PC-9 (cell line): Measurements from ENCODE around the gene MORF4L2. TPM values are rescaled to one million over a fixed set of nuclear protein-coding genes. Genes with fewer than 3 reads are reported as not detected.

Experiments
- BruUV-seq: library from RNA; stranded (reverse); fragments of 400-500 nt; replicated peaks from 2 replicates; lab custom pipeline; 2021; lab: Mats Ljungman, UMichigan
- CTCF ChIA-PET: fragments of 300-600 bp; sonication (Branson Sonifier 250); formaldehyde crosslinking; loops from one replicate; lab custom pipeline; 2022; ENCODE audit warnings: antibody characterized with exemption; lab: Charles Lee
- POLR2A ChIA-PET: fragments of 300-600 bp; sonication (Branson Sonifier 250); formaldehyde crosslinking; loops from one replicate; lab custom pipeline; 2022; ENCODE audit warnings: antibody characterized with exemption; ENCODE audit not compliant: unreplicated experiment; lab: Charles Lee
- DNase-seq, 2 experiments: peaks; one replicate each; pipeline versions ENCODE4 v3.0.0 to v3.0.0-alpha.2; 2015 to 2022; ENCODE audit warnings: mixed read lengths in 1 of 2
- H2AFZ ChIP-seq: fragments of 200-600 bp; sonication (generic); 2 replicates; pipeline ENCODE4 v1.8.1; 2017; ENCODE audit warnings: antibody characterized with exemption
- H3F3A ChIP-seq: fragments of 200-600 bp; sonication (generic); 2 replicates; pipeline ENCODE4 v1.8.1; 2017; ENCODE audit warnings: antibody characterized with exemption, mild to moderate bottlenecking, low read depth; ENCODE audit not compliant: insufficient read depth
- H3K27ac ChIP-seq: fragments of 200-600 bp; sonication (generic); 2 replicates; pipeline ENCODE4 v1.6.1; 2016; ENCODE audit warnings: mixed run types
- H3K27me3 ChIP-seq: fragments of 200-600 bp; sonication (generic); 2 replicates; pipeline ENCODE4 v1.6.1; 2016; ENCODE audit warnings: low read depth, mixed run types; ENCODE audit not compliant: insufficient read depth
- H3K36me3 ChIP-seq: fragments of 200-600 bp; sonication (generic); 2 replicates; pipeline ENCODE4 v1.6.1; 2016; ENCODE audit warnings: low read depth, mixed run types
- H3K4me1 ChIP-seq: fragments of 200-600 bp; sonication (generic); replicated peaks from 2 replicates; pipeline ENCODE4 v1.6.1; 2016; ENCODE audit warnings: mixed run types; ENCODE audit not compliant: insufficient read depth
- H3K4me2 ChIP-seq: fragments of 200-600 bp; sonication (generic); 2 replicates; pipeline ENCODE4 v1.6.1; 2017; ENCODE audit warnings: mixed run types
- H3K4me3 ChIP-seq: fragments of 200-600 bp; sonication (generic); 2 replicates; pipeline ENCODE4 v1.6.1; 2016; ENCODE audit warnings: mixed run types
- H3K79me2 ChIP-seq: fragments of 200-600 bp; sonication (generic); 2 replicates; pipeline ENCODE4 v1.6.1; 2017; ENCODE audit warnings: low read depth, mixed run types
- H3K9me2 ChIP-seq: fragments of 200-600 bp; sonication (generic); 2 replicates; pipeline ENCODE4 v1.8.1; 2017; ENCODE audit warnings: mild to moderate bottlenecking; ENCODE audit not compliant: insufficient read depth
- H3K9me3 ChIP-seq: fragments of 200-600 bp; sonication (generic); 2 replicates; pipeline ENCODE4 v1.8.1; 2016; ENCODE audit warnings: low read depth; ENCODE audit not compliant: insufficient read depth
- H4K20me1 ChIP-seq: fragments of 200-600 bp; sonication (generic); 2 replicates; pipeline ENCODE4 v1.8.1; 2017; ENCODE audit not compliant: insufficient read depth
- EZH2 ChIP-seq: fragments of 200-600 bp; sonication (generic); IDR thresholded peaks from 2 replicates; pipeline ENCODE4 v1.8.0; 2017; ENCODE audit warnings: antibody characterized with exemption, low read depth
- intact Hi-C: fragments of 100-400 bp; cut with micrococcal nuclease; formaldehyde crosslinking; loops from one replicate; pipeline ENCODE4 v1.10.0; 2022; ENCODE audit not compliant: unreplicated experiment
- total RNA-seq: library from RNA; stranded (reverse); gene quantifications from 2 replicates; pipeline ENCODE4 v1.2.3, GENCODE V29; 2021
- TF ChIP-seq, protein P1 (sequence below): fragments of 200-600 bp; sonication (generic); conservative IDR thresholded peaks from 2 replicates; pipeline ENCODE4 v1.6.1; 2017; ENCODE audit warnings: mixed run types, antibody characterized with exemption, mild to moderate bottlenecking, moderate library complexity

The MORF4L2 gene
- total RNA-seq, 1 experiment from 2014 or later = 385 TPM

DNA sequence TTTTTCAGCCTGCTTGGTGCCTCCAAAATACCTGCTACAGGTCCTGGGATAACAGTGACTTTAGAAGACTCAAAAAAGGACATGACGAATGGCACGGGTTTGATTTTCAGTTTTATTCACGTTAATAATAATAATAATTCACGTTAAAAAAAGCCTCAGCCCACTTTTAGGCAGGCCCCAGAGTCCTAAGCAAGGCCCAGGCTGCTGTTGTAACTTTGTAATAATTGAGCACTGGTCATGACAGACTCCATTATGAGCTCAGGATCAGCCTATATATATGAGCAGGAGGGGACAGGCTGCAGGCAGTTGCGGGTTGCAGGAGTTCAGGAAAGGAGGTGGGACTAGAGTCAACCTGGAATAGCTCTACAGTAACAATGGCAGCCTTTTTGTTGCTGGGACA is 24.1 kb upstream of the MORF4L2 start, which contains the start of gene TMEM31:
Gene TMEM31, plus strand, starts transcription at position 301 of the 400 bp plus-strand sequence. CDS start 1,350 bp downstream, outside the sequence.
- Histone ChIP-seq H3K4me2 (no peak within 1 kb of the TSS), H3K27me3 (no peaks in the 10 kb centered on the region), H3K27ac (no peak within 1 kb of the TSS), H3F3A (no peaks in the 10 kb centered on the region), H3K4me3 (no peak within 1 kb of the TSS), H3K4me1 (no peaks in the 10 kb centered on the region), H2AFZ (no peak within 1 kb of the TSS), H4K20me1 (no peaks in the 10 kb centered on the region), H3K36me3 (no peaks in the 10 kb centered on the region), H3K9me3 (no peaks in the 10 kb centered on the region), H3K79me2 (no peaks in the 10 kb centered on the region), H3K9me2 (no peaks in the 10 kb centered on the region)
- BruUV-seq = no TSS peak
- no peak for DNase-seq
- ChIA-PET CTCF (interaction anchor here (1.2 kb wide), 1 partner anchor 145 kb away, joined by 6 read pairs; no protein-coding TSS in a partner anchor), POLR2A (no interaction called here)
- intact Hi-C loops = no loop called here
- TF ChIP-seq EZH2 = no peak
- TF ChIP-seq, protein P1, sequence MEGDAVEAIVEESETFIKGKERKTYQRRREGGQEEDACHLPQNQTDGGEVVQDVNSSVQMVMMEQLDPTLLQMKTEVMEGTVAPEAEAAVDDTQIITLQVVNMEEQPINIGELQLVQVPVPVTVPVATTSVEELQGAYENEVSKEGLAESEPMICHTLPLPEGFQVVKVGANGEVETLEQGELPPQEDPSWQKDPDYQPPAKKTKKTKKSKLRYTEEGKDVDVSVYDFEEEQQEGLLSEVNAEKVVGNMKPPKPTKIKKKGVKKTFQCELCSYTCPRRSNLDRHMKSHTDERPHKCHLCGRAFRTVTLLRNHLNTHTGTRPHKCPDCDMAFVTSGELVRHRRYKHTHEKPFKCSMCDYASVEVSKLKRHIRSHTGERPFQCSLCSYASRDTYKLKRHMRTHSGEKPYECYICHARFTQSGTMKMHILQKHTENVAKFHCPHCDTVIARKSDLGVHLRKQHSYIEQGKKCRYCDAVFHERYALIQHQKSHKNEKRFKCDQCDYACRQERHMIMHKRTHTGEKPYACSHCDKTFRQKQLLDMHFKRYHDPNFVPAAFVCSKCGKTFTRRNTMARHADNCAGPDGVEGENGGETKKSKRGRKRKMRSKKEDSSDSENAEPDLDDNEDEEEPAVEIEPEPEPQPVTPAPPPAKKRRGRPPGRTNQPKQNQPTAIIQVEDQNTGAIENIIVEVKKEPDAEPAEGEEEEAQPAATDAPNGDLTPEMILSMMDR = no peak

- H3K4me2 ChIP-seq = no peak overlapping the region
- no peaks in the 10 kb centered on the region for H3F3A ChIP-seq
- H3K27me3 ChIP-seq = no peaks in the 10 kb centered on the region
- no peak overlapping the region for H3K27ac ChIP-seq
- H3K9me3 ChIP-seq = no peaks in the 10 kb centered on the region
- intact Hi-C loops = no loop called here
- no peak overlapping the region for H2AFZ ChIP-seq
- no peaks in the 10 kb centered on the region for H3K4me1 ChIP-seq
- no peak overlapping the region for H3K4me3 ChIP-seq
- TF ChIP-seq, protein P1 = no peak
- no peak for TF ChIP-seq EZH2
- DNase-seq = no peak
- POLR2A ChIA-PET = no interaction called here
- CTCF ChIA-PET = no interaction called here
- H3K9me2 ChIP-seq = no peaks in the 10 kb centered on the region
- H4K20me1 ChIP-seq = no peaks in the 10 kb centered on the region
- no peaks in the 10 kb centered on the region for H3K36me3 ChIP-seq
- no peaks in the 10 kb centered on the region for H3K79me2 ChIP-seq
- BruUV-seq = no TSS peak
These were observed 18.4 kb upstream of the MORF4L2 start for GRCh38 chrX:103704863-103705262.

- Histone ChIP-seq H3K4me2 (peak overlapping the region; percentile 21; the same call in 1 of the 2 replicates), H2AFZ (no peak overlapping the region), H3K9me2 (no peaks in the 10 kb centered on the region), H3K36me3 (no peaks in the 10 kb centered on the region), H3K4me1 (peaks cover 11% of the 10 kb centered on the region; the same call in 1 of the 2 replicates), H3K4me3 (no peak overlapping the region), H3K9me3 (no peaks in the 10 kb centered on the region), H3K27me3 (no peaks in the 10 kb centered on the region), H3K27ac (no peak overlapping the region), H3F3A (no peaks in the 10 kb centered on the region), H4K20me1 (no peaks in the 10 kb centered on the region), H3K79me2 (no peaks in the 10 kb centered on the region)
- TF ChIP-seq, protein P1 = no peak
- no peak for TF ChIP-seq EZH2
- DNase-seq = peak in 1 of 2 experiments; percentile 52
- POLR2A ChIA-PET = no interaction called here
- no TSS peak for BruUV-seq
- CTCF ChIA-PET = no interaction called here
- intact Hi-C loops = no loop called here
These were observed 12.7 kb upstream of the MORF4L2 start for GRCh38 chrX:103699243-103699642.
